T-helper 17 cell (primary cell): ENCODE measurements around the gene RPL22. TPM values are rescaled to one million over a fixed set of nuclear protein-coding genes. Genes with fewer than 3 reads are reported as not detected.

ENCODE experiments used
- ATAC-seq: fragments of 150-1000 bp; cut with Tn5 transposase; 2 replicates; pipeline ENCODE4 v1.10.0; 2021; ENCODE audit warnings: mild to moderate bottlenecking, moderate library complexity
- DNase-seq, 3 donors: peaks; one replicate each; pipeline versions ENCODE4 v3.0.0 to v3.0.0-alpha.2; 2020 to 2021
- H3K9me3 ChIP-seq: one replicate; pipeline ENCODE4 v1.7.0; 2013; ENCODE audit warnings: low read length, mild to moderate bottlenecking; ENCODE audit not compliant: control insufficient read depth, poor library complexity, severe bottlenecking
- H3K27ac Mint-ChIP-seq: one replicate; pipeline ENCODE4 v1.8.0; 2022; ENCODE audit warnings: mild to moderate bottlenecking, moderate library complexity, mixed read lengths
- H3K27me3 Mint-ChIP-seq: one replicate; pipeline ENCODE4 v1.8.0; 2022; ENCODE audit warnings: mixed read lengths
- H3K36me3 Mint-ChIP-seq: one replicate; pipeline ENCODE4 v1.8.0; 2022; ENCODE audit warnings: low read depth, mixed read lengths
- H3K4me1 Mint-ChIP-seq: one replicate; pipeline ENCODE4 v1.8.0; 2022; ENCODE audit warnings: mild to moderate bottlenecking, mixed read lengths
- H3K4me3 Mint-ChIP-seq: one replicate; pipeline ENCODE4 v1.8.0; 2022; ENCODE audit warnings: mild to moderate bottlenecking, moderate library complexity, mixed read lengths
- total RNA-seq, 4 donors: library from RNA in 2 of 4; stranded (reverse) in 2 of 4; gene quantifications; one replicate each; pipeline ENCODE4 v1.2.3 and lab custom pipeline; 2022 to 2026

The RPL22 gene
- total RNA-seq, 2 donors from 2014 or later = 510 to 543 TPM

- ATAC-seq (no peak), DNase-seq (no peak)
- Mint-ChIP-seq H3K27ac (no peak overlapping the region), H3K4me3 (peak overlapping the region; percentile 79), H3K27me3 (peaks cover 41% of the 10 kb centered on the region), H3K4me1 (peaks cover 8% of the 10 kb centered on the region), H3K36me3 (peaks cover 3% of the 10 kb centered on the region)
- H3K9me3 ChIP-seq = no peaks in the 10 kb centered on the region
Observed at GRCh38 chr1:6241107-6241886, 41.9 kb upstream of the RPL22 start.

- H3K9me3 ChIP-seq = no peaks in the 10 kb centered on the region
- peaks cover 38% of the 10 kb centered on the region for H3K27me3 Mint-ChIP-seq
- ATAC-seq (no peak), DNase-seq (no peak)
- H3K4me3 Mint-ChIP-seq = no peak overlapping the region
- no peak overlapping the region for H3K27ac Mint-ChIP-seq
- H3K36me3 Mint-ChIP-seq = peaks cover 3% of the 10 kb centered on the region
- peaks cover 10% of the 10 kb centered on the region for H3K4me1 Mint-ChIP-seq
Observed at GRCh38 chr1:6239950-6240768, 40.8 kb upstream of the RPL22 start.

- ATAC-seq (no peak), DNase-seq (no peak)
- H3K27ac Mint-ChIP-seq = no peak overlapping the region
- peaks cover 3% of the 10 kb centered on the region for H3K36me3 Mint-ChIP-seq
- peaks cover 12% of the 10 kb centered on the region for H3K4me1 Mint-ChIP-seq
- H3K27me3 Mint-ChIP-seq = peaks cover 38% of the 10 kb centered on the region
- no peak overlapping the region for H3K4me3 Mint-ChIP-seq
- no peaks in the 10 kb centered on the region for H3K9me3 ChIP-seq
Observed at GRCh38 chr1:6239213-6239752, 39.9 kb upstream of the RPL22 start.

GRCh38 chr1:6237093-6237492 is 37.7 kb upstream of the RPL22 start:
- no peak for DNase-seq
- no peaks in the 10 kb centered on the region for H3K9me3 ChIP-seq
- Mint-ChIP-seq H3K27me3 (peaks cover 28% of the 10 kb centered on the region), H3K4me3 (peak overlapping the region; percentile 49), H3K36me3 (peaks cover 3% of the 10 kb centered on the region), H3K4me1 (peaks cover 21% of the 10 kb centered on the region), H3K27ac (no peak overlapping the region)
- no peak for ATAC-seq

GRCh38 chr1:6235296-6235677 is 35.9 kb upstream of the RPL22 start:
- Mint-ChIP-seq H3K27ac (peak overlapping the region; percentile 79), H3K36me3 (no peaks in the 10 kb centered on the region), H3K4me1 (peaks cover 15% of the 10 kb centered on the region), H3K4me3 (peak overlapping the region; percentile 91), H3K27me3 (peaks cover 16% of the 10 kb centered on the region)
- DNase-seq (no peak), ATAC-seq (peak; percentile 19)
- H3K9me3 ChIP-seq = no peaks in the 10 kb centered on the region

GRCh38 chr1:6234502-6235295 is 35.3 kb upstream of the RPL22 start:
- Mint-ChIP-seq H3K4me3 (peak overlapping the region; percentile 91), H3K27ac (peak overlapping the region; percentile 79), H3K36me3 (no peaks in the 10 kb centered on the region), H3K27me3 (peaks cover 10% of the 10 kb centered on the region), H3K4me1 (peaks cover 15% of the 10 kb centered on the region)
- no peak for DNase-seq
- no peaks in the 10 kb centered on the region for H3K9me3 ChIP-seq
- no peak for ATAC-seq

- no peaks in the 10 kb centered on the region for H3K9me3 ChIP-seq
- Mint-ChIP-seq H3K4me1 (peaks cover 15% of the 10 kb centered on the region), H3K4me3 (peak overlapping the region; percentile 36), H3K36me3 (no peaks in the 10 kb centered on the region), H3K27me3 (no peaks in the 10 kb centered on the region), H3K27ac (no peak overlapping the region)
- DNase-seq (no peak), ATAC-seq (no peak)
Observed at GRCh38 chr1:6233376-6233775, 34.0 kb upstream of the RPL22 start.

- Mint-ChIP-seq H3K27me3 (no peaks in the 10 kb centered on the region), H3K4me3 (no peak overlapping the region), H3K4me1 (peaks cover 7% of the 10 kb centered on the region), H3K27ac (no peak overlapping the region), H3K36me3 (peaks cover 3% of the 10 kb centered on the region)
- ATAC-seq (no peak), DNase-seq (no peak)
- H3K9me3 ChIP-seq = no peaks in the 10 kb centered on the region
Observed at GRCh38 chr1:6225651-6226050, 26.3 kb upstream of the RPL22 start.

GRCh38 chr1:6224718-6225117 is 25.3 kb upstream of the RPL22 start:
- H3K36me3 Mint-ChIP-seq = peaks cover 3% of the 10 kb centered on the region
- H3K9me3 ChIP-seq = no peaks in the 10 kb centered on the region
- H3K27ac Mint-ChIP-seq = no peak overlapping the region
- ATAC-seq = no peak
- H3K4me3 Mint-ChIP-seq = no peak overlapping the region
- peaks cover 7% of the 10 kb centered on the region for H3K4me1 Mint-ChIP-seq
- DNase-seq = no peak
- H3K27me3 Mint-ChIP-seq = no peaks in the 10 kb centered on the region

- no peak for ATAC-seq
- peaks cover 3% of the 10 kb centered on the region for H3K36me3 Mint-ChIP-seq
- H3K27ac Mint-ChIP-seq = no peak overlapping the region
Observed at GRCh38 chr1:6223617-6224016, 24.2 kb upstream of the RPL22 start.

GRCh38 chr1:6222636-6223035 is 23.2 kb upstream of the RPL22 start:
- Mint-ChIP-seq H3K4me1 (peaks cover 7% of the 10 kb centered on the region), H3K36me3 (peaks cover 3% of the 10 kb centered on the region), H3K27ac (no peak overlapping the region), H3K4me3 (no peak overlapping the region), H3K27me3 (no peaks in the 10 kb centered on the region)
- ATAC-seq (no peak), DNase-seq (no peak)
- no peaks in the 10 kb centered on the region for H3K9me3 ChIP-seq

More at GRCh38 chr1:6223617-6224016, 24.2 kb upstream of the RPL22 start:
- peaks cover 7% of the 10 kb centered on the region for H3K4me1 Mint-ChIP-seq
- H3K4me3 Mint-ChIP-seq = no peak overlapping the region
- no peak for DNase-seq
- H3K9me3 ChIP-seq = no peaks in the 10 kb centered on the region
- H3K27me3 Mint-ChIP-seq = no peaks in the 10 kb centered on the region

- Mint-ChIP-seq H3K27me3 (no peaks in the 10 kb centered on the region), H3K36me3 (peaks cover under 1% of the 10 kb centered on the region), H3K27ac (no peak overlapping the region), H3K4me3 (no peak overlapping the region), H3K4me1 (peaks cover 5% of the 10 kb centered on the region)
- no peak for ATAC-seq
- DNase-seq = no peak
- no peaks in the 10 kb centered on the region for H3K9me3 ChIP-seq
Observed at GRCh38 chr1:6221210-6221784, 21.9 kb upstream of the RPL22 start.
